Peyer's patch (tissue), 4 donors: ENCODE data around the gene TMEM238. TPM values are rescaled to one million over a fixed set of nuclear protein-coding genes. Genes with fewer than 3 reads are reported as not detected.
A peak's percentile ranks its signal among the peaks of the same experiment; 100 is the strongest.

ENCODE experiments used
- DNase-seq, 3 donors: peaks; one replicate each; pipeline ENCODE4 v3.0.0-alpha.2; 2017 to 2019
- H3K27ac ChIP-seq, 4 donors: fragments of 200-600 bp; sonication (generic); one replicate each; pipeline ENCODE4 v1.5.1; 2016 to 2019
- H3K27me3 ChIP-seq, 2 donors: fragments of 200-600 bp; sonication (generic); one replicate each; pipeline ENCODE4 v1.5.1; 2019
- H3K36me3 ChIP-seq, 3 donors: fragments of 200-600 bp; sonication (generic); one replicate each; pipeline ENCODE4 v1.5.1; 2016 to 2019
- H3K4me1 ChIP-seq, 4 donors: fragments of 200-600 bp; sonication (generic); one replicate each; pipeline ENCODE4 v1.5.1; 2016 to 2019
- H3K4me3 ChIP-seq, 4 donors: fragments of 200-600 bp; sonication (generic); 1 replicate in 3 of 4; 2 replicates in 1 of 4; pipeline ENCODE4 v1.5.1; 2016 to 2019; ENCODE audit warnings: mild to moderate bottlenecking in 1 of 4
- H3K9me3 ChIP-seq, 4 donors: fragments of 200-600 bp; sonication (generic); one replicate each; pipeline ENCODE4 v1.5.1; 2016 to 2019; ENCODE audit warnings: mild to moderate bottlenecking in 1 of 4
- CTCF ChIP-seq, 6 experiments: fragments of 450-650 bp in 4 of 6; fragments of 200-600 bp in 2 of 6; sonication (generic) in 1 of 6; IDR thresholded peaks; one replicate each; pipeline ENCODE4 v1.5.1; 2017 to 2019; ENCODE audit warnings: antibody characterized with exemption in 6 of 6, mild to moderate bottlenecking in 3 of 6, moderate library complexity in 1 of 6
- POLR2A ChIP-seq, 2 donors: fragments of 450-650 bp; IDR thresholded peaks; one replicate each; pipeline ENCODE4 v1.5.1; 2017; ENCODE audit warnings: antibody characterized with exemption in 2 of 2, mild to moderate bottlenecking in 2 of 2, moderate library complexity in 2 of 2
- total RNA-seq, 4 donors: library from RNA; depleted of rRNA; stranded (reverse); fragments of >200 nt; gene quantifications; one replicate each; pipeline ENCODE4 v1.1.0, GENCODE V29; 2016

TMEM238 gene
- total RNA-seq, 4 donors from 2014 or later = 19.8 to 75.8 (median 61.6) TPM

GRCh38 chr19:55353356-55353802, 30.7 kb downstream of the TMEM238 start:
- Histone ChIP-seq H3K27ac (no peak overlapping the region), H3K9me3 (no peaks in the 10 kb centered on the region), H3K36me3 (no peaks in the 10 kb centered on the region), H3K27me3 (peaks cover 0 to 27% of the 10 kb centered on the region in 2 donors), H3K4me3 (peak overlapping the region; percentile 21 to 51 (median 50)), H3K4me1 (peaks cover 3 to 26% (median 11%) of the 10 kb centered on the region in 4 donors)
- DNase-seq = no peak
- no peak for TF ChIP-seq CTCF (IDR thresholded peaks at IDR 0.05)
- TF ChIP-seq POLR2A (IDR thresholded peaks at IDR 0.05) = no peak

GRCh38 chr19:55352549-55353145, 31.4 kb downstream of the TMEM238 start:
- DNase-seq = no peak
- TF ChIP-seq POLR2A (IDR thresholded peaks at IDR 0.05) = no peak
- no peak for TF ChIP-seq CTCF (IDR thresholded peaks at IDR 0.05)
- peaks cover 3 to 26% (median 11%) of the 10 kb centered on the region in 4 donors for H3K4me1 ChIP-seq
- H3K9me3 ChIP-seq = no peaks in the 10 kb centered on the region
- no peak overlapping the region for H3K27ac ChIP-seq
- H3K4me3 ChIP-seq = no peak overlapping the region
- H3K27me3 ChIP-seq = peaks cover 0 to 27% of the 10 kb centered on the region in 2 donors
- H3K36me3 ChIP-seq = no peaks in the 10 kb centered on the region

- Histone ChIP-seq H3K9me3 (no peaks in the 10 kb centered on the region), H3K36me3 (peaks cover 0 to under 1% (median 0%) of the 10 kb centered on the region in 3 donors), H3K4me1 (peaks cover 3 to 26% (median 11%) of the 10 kb centered on the region in 4 donors), H3K27me3 (peaks cover 0 to 27% of the 10 kb centered on the region in 2 donors), H3K4me3 (no peak overlapping the region), H3K27ac (no peak overlapping the region)
- TF ChIP-seq CTCF (IDR thresholded peaks at IDR 0.05) (no peak), POLR2A (IDR thresholded peaks at IDR 0.05) (no peak)
- DNase-seq = no peak
Observed at GRCh38 chr19:55352040-55352439, 32.1 kb downstream of the TMEM238 start.

GRCh38 chr19:55350620-55351315, 33.3 kb downstream of the TMEM238 start:
- TF ChIP-seq POLR2A (IDR thresholded peaks at IDR 0.05) (no peak), CTCF (IDR thresholded peaks at IDR 0.05) (no peak)
- no peak overlapping the region for H3K4me3 ChIP-seq
- H3K4me1 ChIP-seq = peaks cover 3 to 30% (median 11%) of the 10 kb centered on the region in 4 donors
- H3K27me3 ChIP-seq = peaks cover 0 to 27% of the 10 kb centered on the region in 2 donors
- no peak for DNase-seq
- H3K9me3 ChIP-seq = no peaks in the 10 kb centered on the region
- no peak overlapping the region for H3K27ac ChIP-seq
- H3K36me3 ChIP-seq = peaks cover 0 to 9% (median 0%) of the 10 kb centered on the region in 3 donors

- peaks cover 0 to 13% of the 10 kb centered on the region in 2 donors for H3K27me3 ChIP-seq
- no peak overlapping the region for H3K4me3 ChIP-seq
- TF ChIP-seq POLR2A (IDR thresholded peaks at IDR 0.05) (no peak), CTCF (IDR thresholded peaks at IDR 0.05) (no peak)
- peaks cover 0 to 19% (median 2%) of the 10 kb centered on the region in 4 donors for H3K4me1 ChIP-seq
- no peak for DNase-seq
- no peaks in the 10 kb centered on the region for H3K9me3 ChIP-seq
- peaks cover 0 to 13% (median 0%) of the 10 kb centered on the region in 3 donors for H3K36me3 ChIP-seq
- H3K27ac ChIP-seq = no peak overlapping the region
Observed at GRCh38 chr19:55348317-55349034, 35.6 kb downstream of the TMEM238 start.
